Effector memory CD4-positive, alpha-beta T cell (primary cell): Measurements from ENCODE around the gene TRAPPC10.
"Not testable (repeated sequence)": the region's sequence is repeated elsewhere in the genome, so short reads cannot be mapped to it uniquely, and the experiment has no call there.

ENCODE experiments used
- DNase-seq, 3 donors: peaks; one replicate each; pipeline ENCODE4 v3.0.0-alpha.2; 2020
- H3K27ac ChIP-seq: 2 replicates; pipeline ENCODE4 v1.7.0; 2013; ENCODE audit warnings: mild to moderate bottlenecking, low read length, moderate library complexity; ENCODE audit not compliant: insufficient read depth, poor library complexity, severe bottlenecking
- H3K27me3 ChIP-seq: replicated peaks from 2 replicates; pipeline ENCODE4 v1.7.0; 2013; ENCODE audit warnings: mild to moderate bottlenecking, low read length; ENCODE audit not compliant: insufficient read depth, control insufficient read depth, poor library complexity, severe bottlenecking
- H3K36me3 ChIP-seq: 2 replicates; pipeline ENCODE4 v1.7.0; 2013; ENCODE audit warnings: mild to moderate bottlenecking, low read length, moderate library complexity; ENCODE audit not compliant: control insufficient read depth, insufficient read depth
- H3K4me1 ChIP-seq: 2 replicates; pipeline ENCODE4 v1.7.0; 2013; ENCODE audit warnings: low read length, mild to moderate bottlenecking; ENCODE audit not compliant: control insufficient read depth, insufficient read depth, poor library complexity, severe bottlenecking
- H3K4me3 ChIP-seq: 2 replicates; pipeline ENCODE4 v1.7.0; 2013; ENCODE audit warnings: low read length, low read depth, mild to moderate bottlenecking; ENCODE audit not compliant: insufficient read depth, poor library complexity, severe bottlenecking
- H3K9me3 ChIP-seq: 2 replicates; pipeline ENCODE4 v1.7.0; 2013; ENCODE audit warnings: mild to moderate bottlenecking, low read length, moderate library complexity; ENCODE audit not compliant: control insufficient read depth

The TRAPPC10 gene

DNA sequence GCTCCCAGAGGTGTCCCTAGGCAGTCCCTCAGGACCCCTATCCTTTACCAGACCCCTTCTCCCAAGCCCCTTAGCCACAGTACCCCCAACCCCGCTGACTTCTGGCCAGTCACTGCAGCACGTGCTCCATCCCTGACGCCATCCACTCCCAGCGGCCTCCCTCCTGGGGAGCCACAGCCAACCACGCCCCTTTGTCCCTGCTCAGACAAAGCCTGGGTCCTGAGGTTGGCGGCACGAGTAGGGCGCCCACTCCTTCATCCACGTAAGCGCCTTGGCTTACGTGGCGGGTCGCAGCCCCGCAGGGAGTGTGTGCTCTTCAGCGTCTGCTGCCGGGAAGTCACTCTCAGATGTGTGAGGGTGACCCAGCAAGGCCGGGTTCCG is 128.4 kb downstream of the TRAPPC10 start:
- H3K4me3 ChIP-seq, H3K4me1 ChIP-seq, H3K27ac ChIP-seq, H3K9me3 ChIP-seq, DNase-seq, H3K36me3 ChIP-seq, H3K27me3 ChIP-seq: not testable (repeated sequence)

DNA sequence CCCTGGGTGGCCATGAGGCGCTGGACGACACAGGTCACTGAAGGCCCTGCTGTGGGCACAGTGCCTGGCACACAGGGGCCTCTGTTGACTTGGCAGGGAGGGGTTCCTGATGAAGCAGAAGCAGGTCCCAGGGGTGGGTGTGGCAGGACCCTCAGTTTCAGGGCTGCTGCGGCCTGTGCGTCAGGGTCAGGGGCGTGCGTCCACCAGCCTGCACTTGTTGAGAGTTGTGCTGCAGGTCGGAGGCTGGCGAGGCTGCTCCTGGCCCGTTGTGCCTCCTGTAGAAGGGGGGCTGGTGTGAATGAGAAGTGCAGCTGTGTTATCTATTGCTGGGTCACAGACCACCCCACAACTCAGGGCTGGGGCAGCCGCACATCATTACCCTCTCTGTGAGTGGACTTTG is 130.4 kb downstream of the TRAPPC10 start:
- H3K4me1 ChIP-seq, DNase-seq, H3K27ac ChIP-seq, H3K36me3 ChIP-seq, H3K4me3 ChIP-seq, H3K9me3 ChIP-seq, H3K27me3 ChIP-seq: not testable (repeated sequence)

DNA sequence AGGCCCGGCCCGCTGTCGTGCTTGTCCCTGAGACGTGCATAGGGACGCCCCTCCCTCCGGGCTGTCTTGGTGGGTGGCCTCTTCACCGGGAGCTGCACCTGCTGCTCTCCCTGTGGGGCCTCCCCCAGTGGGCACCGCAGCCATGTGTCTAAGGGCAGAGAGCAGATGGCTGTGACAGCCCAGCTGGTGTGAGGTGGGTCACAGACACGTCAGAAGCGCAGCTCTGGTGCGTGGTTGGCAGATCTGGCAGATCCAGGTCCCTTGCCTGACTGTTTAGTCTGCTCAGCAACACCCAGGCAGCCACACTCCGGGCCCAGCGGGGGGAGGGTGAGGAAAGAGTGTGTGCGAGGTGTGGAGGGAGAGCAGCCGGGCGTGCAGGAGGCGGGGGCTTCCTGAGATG is 131.3 kb downstream of the TRAPPC10 start:
- not testable (repeated sequence) for H3K27ac ChIP-seq, H3K36me3 ChIP-seq, H3K4me3 ChIP-seq, H3K4me1 ChIP-seq, H3K27me3 ChIP-seq, H3K9me3 ChIP-seq, DNase-seq

DNA sequence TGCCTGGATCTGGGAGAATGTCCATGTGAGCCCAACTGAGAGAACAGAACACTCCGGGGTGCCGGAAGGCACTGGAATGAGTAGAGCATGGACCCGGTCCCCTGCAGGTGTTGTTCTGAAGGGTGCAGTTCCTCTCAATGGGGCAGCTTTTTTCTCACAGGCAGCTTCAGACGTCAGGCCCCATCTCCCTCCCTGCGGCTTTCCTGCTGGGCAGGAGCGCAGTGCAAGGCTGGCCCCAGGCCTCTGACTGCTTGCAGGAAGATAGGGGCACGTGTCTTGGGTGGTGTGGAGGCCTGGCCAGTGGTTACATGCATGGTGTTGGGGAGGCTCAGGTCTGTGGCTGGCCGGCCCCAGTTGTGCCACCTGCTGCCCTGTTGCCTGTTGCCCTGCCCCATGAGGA is 131.9 kb downstream of the TRAPPC10 start:
- DNase-seq, result not testable (repeated sequence)

DNA sequence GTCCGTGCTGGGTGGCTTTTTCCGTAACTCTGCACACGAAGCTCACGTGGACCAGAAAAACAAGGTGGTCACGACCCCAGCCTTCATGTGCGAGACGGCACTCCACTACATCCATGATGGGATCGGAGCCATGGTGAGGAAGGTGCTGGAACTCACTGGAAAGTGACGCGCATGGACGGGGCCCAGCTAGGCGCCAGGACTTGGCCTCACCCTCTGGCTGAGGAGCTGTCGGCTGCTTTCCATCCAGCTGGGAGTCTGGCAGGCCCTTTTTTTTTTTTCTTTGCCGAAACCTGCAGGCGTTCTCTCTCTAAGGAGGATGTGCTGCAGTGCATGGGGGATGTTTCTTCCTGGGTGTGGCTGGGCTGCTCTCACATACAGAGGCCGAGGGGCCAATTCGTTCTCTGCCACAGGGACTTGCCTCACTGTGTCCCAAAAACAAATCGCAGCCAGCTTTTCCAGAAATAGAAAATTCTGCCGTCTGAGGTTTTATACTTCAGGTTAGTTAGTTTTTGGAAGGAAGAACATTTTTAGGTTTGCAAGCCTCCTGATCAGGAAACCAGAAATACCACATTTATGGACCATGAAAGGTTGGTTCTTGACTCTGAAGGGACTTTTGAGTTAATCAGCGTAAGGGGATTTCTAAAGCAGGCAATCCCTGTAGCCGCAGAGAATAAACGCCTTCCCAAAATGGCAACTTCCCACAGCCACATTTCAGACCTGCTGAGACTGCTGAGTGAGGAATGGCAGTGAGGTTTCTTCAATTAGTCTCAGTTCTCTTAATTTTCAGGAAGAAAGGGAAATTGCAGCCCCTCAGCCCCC is 132.9 kb downstream of the TRAPPC10 start:
- H3K27ac ChIP-seq, H3K27me3 ChIP-seq, H3K36me3 ChIP-seq, H3K4me3 ChIP-seq, H3K4me1 ChIP-seq, DNase-seq, H3K9me3 ChIP-seq: not testable (repeated sequence)

More for the DNA sequence above, 131.9 kb downstream of the TRAPPC10 start:
- not testable (repeated sequence) for H3K9me3 ChIP-seq, H3K27me3 ChIP-seq, H3K4me1 ChIP-seq, H3K27ac ChIP-seq, H3K36me3 ChIP-seq, H3K4me3 ChIP-seq

DNA sequence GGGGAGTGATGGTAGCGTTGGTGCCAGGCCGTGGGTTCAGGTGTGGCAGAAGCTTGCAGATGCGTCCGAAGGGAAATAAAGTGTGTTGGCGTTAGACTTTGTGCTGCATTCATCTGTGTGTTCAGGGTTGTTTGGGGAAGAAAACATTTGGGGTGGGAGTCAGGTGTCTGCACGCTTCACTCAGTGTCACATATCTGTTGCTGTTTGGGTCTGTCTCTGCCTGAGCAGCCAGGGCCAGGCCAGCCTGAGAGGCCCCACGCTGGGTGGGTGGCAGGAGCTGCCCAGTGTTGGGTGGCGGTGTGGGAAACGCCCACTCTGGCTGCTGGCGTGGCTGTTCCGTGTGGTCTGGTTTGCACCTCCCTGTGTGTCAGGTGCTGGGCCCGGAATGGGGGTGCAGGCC is 133.5 kb downstream of the TRAPPC10 start:
- not testable (repeated sequence) for H3K4me1 ChIP-seq, H3K4me3 ChIP-seq, H3K27ac ChIP-seq, H3K36me3 ChIP-seq, H3K9me3 ChIP-seq, H3K27me3 ChIP-seq, DNase-seq

DNA sequence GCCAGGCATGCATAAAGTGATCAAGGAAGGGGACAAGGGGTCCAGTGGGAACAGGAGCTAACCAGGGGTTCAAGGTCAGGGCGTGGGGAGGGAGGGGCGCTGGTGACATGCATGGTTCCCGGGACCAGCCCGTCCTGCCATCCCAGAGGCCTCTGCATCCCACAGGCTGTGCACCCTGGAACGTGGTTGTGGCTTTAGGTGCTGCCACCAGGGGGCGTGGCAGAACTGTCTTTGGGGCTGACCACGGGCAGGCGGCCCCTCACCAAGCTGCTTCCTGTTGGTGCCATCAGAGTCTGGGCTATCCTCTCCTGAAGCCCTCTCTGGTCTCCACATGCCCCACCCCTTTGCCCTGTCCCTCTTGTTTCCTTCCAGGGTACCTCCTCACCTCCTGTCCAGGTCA is 135.0 kb downstream of the TRAPPC10 start:
- not testable (repeated sequence) for H3K4me3 ChIP-seq, H3K4me1 ChIP-seq, DNase-seq, H3K9me3 ChIP-seq, H3K36me3 ChIP-seq, H3K27me3 ChIP-seq, H3K27ac ChIP-seq

DNA sequence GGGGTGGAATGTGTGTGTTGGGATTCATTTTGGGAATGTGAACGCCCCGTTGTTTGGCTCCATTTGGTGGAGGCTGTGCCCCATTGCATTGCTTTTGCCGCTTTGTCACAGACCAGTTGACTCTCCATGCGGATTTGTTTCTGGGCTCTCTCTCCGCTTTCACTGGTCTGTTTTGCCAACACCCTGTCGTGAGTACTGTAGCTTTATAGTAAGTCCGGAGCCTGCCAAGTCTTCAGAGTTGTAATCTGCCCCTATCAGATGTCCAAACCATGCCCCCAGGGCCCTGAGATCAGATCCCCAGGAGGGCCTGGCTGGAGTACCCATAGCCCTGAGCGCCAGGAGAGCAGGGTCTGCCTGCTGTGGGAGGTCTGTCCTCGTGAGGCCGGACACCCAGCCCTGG is 138.1 kb downstream of the TRAPPC10 start:
- H3K27ac ChIP-seq, DNase-seq, H3K4me1 ChIP-seq, H3K9me3 ChIP-seq, H3K4me3 ChIP-seq, H3K27me3 ChIP-seq, H3K36me3 ChIP-seq: not testable (repeated sequence)

DNA sequence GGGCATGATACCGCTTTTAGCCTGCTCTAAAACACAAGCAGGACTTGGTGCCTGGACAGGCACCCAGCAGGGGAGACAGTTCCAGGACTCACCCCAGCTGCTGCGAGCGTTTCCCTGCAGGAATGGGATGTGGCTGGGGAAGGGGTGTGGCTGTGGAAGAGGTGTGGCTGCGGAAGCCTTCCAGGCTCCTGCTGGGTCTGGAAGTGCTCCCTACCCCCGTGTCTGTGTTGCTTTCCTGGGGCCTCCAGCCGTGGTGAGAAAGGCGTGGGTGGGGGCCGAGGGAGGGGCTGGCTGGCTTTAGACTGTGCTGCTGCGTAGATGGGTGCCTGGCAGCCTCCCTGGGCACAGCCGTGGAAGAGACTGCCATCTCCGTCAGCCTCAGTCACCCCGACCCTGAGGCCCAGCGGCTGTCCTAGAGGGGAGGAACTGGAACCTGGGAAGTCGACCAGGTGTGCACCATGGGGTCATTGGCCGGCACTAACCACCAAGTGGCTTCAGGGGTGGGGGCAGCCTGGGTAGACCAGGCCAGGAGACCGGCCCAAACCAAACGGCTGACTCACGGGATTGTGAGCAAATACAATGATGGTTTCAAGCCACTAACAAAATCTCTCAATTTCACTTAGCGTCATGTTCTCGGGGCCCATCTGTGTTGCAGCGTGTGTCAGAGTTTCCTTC is 141.2 kb downstream of the TRAPPC10 start:
- H3K27me3 ChIP-seq, H3K27ac ChIP-seq, H3K4me1 ChIP-seq, H3K36me3 ChIP-seq, H3K4me3 ChIP-seq, H3K9me3 ChIP-seq, DNase-seq: not testable (repeated sequence)

DNA sequence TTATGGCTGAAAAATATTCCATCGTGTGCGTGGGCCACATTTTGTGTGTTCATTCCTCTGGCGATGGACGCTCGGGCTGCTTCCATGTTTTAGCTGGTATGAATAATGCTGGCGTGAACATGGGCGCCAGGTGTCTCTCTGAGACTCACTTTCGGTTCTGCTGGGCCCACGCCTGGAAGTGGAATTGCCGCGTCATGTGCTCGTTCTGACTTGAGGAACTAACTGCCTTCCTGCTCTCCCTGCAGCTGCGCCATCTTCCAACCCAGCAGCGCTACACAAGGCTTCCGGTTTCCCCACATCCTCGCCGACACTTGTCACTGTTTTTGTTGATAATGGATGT is 141.8 kb downstream of the TRAPPC10 start:
- not testable (repeated sequence) for H3K27ac ChIP-seq
- peak; percentile 0 to 10 (median 9) for DNase-seq

More for the DNA sequence above, 141.8 kb downstream of the TRAPPC10 start:
- H3K27me3 ChIP-seq, H3K9me3 ChIP-seq, H3K4me1 ChIP-seq, H3K36me3 ChIP-seq, H3K4me3 ChIP-seq: not testable (repeated sequence)
